Stomach (tissue), 9 donors: ENCODE measurements around the gene LSM11. TPM values are rescaled to one million over a fixed set of nuclear protein-coding genes. Genes with fewer than 3 reads are reported as not detected.
A peak's percentile ranks its signal among the peaks of the same experiment; 100 is the strongest.

Source experiments
- DNase-seq, 2 donors: peaks; one replicate each; pipeline versions ENCODE4 v3.0.0 to v3.0.0-alpha.2; 2013 to 2019
- H3K27ac ChIP-seq, 5 donors: fragments of 200-600 bp in 4 of 5; sonication (generic) in 4 of 5; one replicate each; pipeline ENCODE4 v1.5.1; 2013 to 2019; ENCODE audit warnings: mild to moderate bottlenecking in 1 of 5, moderate library complexity in 1 of 5
- H3K27me3 ChIP-seq, 3 donors: fragments of 200-600 bp; sonication (generic); one replicate each; pipeline ENCODE4 v1.5.1; 2017 to 2019; ENCODE audit warnings: mixed run types in 1 of 3
- H3K36me3 ChIP-seq, 4 donors: fragments of 200-600 bp; sonication (generic); 1 replicate in 3 of 4; 2 replicates in 1 of 4; pipeline ENCODE4 v1.5.1; 2016 to 2019
- H3K4me1 ChIP-seq, 4 donors: fragments of 200-600 bp; sonication (generic); one replicate each; pipeline ENCODE4 v1.5.1; 2016 to 2019
- H3K4me3 ChIP-seq, 4 donors: fragments of 200-600 bp; sonication (generic) in 3 of 4; one replicate each; pipeline ENCODE4 v1.5.1; 2016 to 2019; ENCODE audit warnings: mild to moderate bottlenecking in 1 of 4
- H3K9me3 ChIP-seq, 4 donors: fragments of 200-600 bp; sonication (generic); one replicate each; pipeline ENCODE4 v1.5.1; 2016 to 2019
- EP300 ChIP-seq: sonication (generic); formaldehyde crosslinking; IDR thresholded peaks from one replicate; pipeline ENCODE4 v1.6.1; 2017; ENCODE audit warnings: antibody characterized with exemption
- POLR2A ChIP-seq, 4 donors: fragments of 450-650 bp; IDR thresholded peaks; one replicate each; pipeline ENCODE4 v1.6.1; 2016; ENCODE audit warnings: antibody characterized with exemption in 4 of 4, control low read depth in 2 of 4, mild to moderate bottlenecking in 1 of 4, moderate library complexity in 1 of 4
- POLR2AphosphoS5 ChIP-seq, 3 donors: sonication (generic); formaldehyde crosslinking; IDR thresholded peaks; one replicate each; pipeline ENCODE4 v1.6.1; 2016; ENCODE audit warnings: antibody characterized with exemption in 3 of 3
- WGBS, 5 donors: extraction: QIAGEN DNeasy Blood & Tissue Kit in 3 of 5; methylation state at CpG; one replicate each; pipeline versions ENCODE4 v1.1.5 to v1.1.7; 2013 to 2018; 5-methylcytosine and 5-hydroxymethylcytosine counted together
- intact Hi-C: fragments of 100-400 bp; cut with DNase I; formaldehyde crosslinking; loops from one replicate; pipeline ENCODE4 v1.15.1; 2023; ENCODE audit warnings: low total_unique reads
- polyA plus RNA-seq, 3 donors: library from polyadenylated mRNA; stranded (reverse); fragments of 200-250 nt; gene quantifications; one replicate each; pipeline ENCODE4 v1.2.3, GENCODE V29; 2013
- total RNA-seq, 5 donors: library from RNA; depleted of rRNA; stranded (reverse); fragments of >200 nt; gene quantifications; one replicate each; pipeline versions ENCODE4 v1.1.0 to v1.2.3, GENCODE V29; 2014 to 2016
- TF ChIP-seq, protein P1 (sequence below), 7 experiments: fragments of 450-650 bp in 4 of 7; fragments of 200-600 bp in 3 of 7; sonication (generic) in 3 of 7; IDR thresholded peaks; one replicate each; pipeline ENCODE4 v1.5.1; 2016 to 2019; ENCODE audit warnings: antibody characterized with exemption in 7 of 7, control low read depth in 2 of 7, mild to moderate bottlenecking in 1 of 7
- donor health status: healthy with polysubstance abuse.
- donor health status: Bipolar disorder and iron deficiency.
- donor health status: healthy.

LSM11 gene
- total and polyA plus RNA-seq, 8 donors: 0.46 to 10.3 (median 1.6) TPM

DNA sequence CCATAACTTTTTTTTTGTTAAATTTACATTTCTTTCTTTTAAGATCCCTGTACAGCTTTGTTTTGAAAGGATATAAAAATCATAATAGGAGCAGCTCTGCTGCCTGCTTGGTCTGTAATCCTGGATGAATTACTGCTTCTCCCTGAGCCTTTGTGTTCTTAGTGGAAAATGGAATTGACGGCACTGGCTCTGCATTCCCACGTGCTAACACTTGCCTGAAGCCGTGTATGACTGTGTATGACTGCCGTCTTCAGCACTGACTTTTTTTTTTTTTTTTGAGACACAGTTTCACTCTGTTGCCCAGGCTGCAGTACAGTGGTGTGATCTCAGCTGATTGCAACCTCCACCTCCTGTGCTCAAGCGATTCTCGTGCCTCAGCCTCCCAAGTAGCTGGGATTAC, 7.5 kb upstream of the LSM11 start:
- no peaks in the 10 kb centered on the region for H3K27me3 ChIP-seq
- peaks cover 0 to 25% (median 10%) of the 10 kb centered on the region in 4 donors for H3K4me1 ChIP-seq
- H3K4me3 ChIP-seq: no peak overlapping the region
- DNase-seq: no peak
- no peaks in the 10 kb centered on the region for H3K9me3 ChIP-seq
- H3K36me3 ChIP-seq: peaks cover 7 to 76% (median 69%) of the 10 kb centered on the region in 4 donors
- intact Hi-C loops: no loop called here
- TF ChIP-seq POLR2AphosphoS5 (IDR thresholded peaks at IDR 0.05): no peak
- TF ChIP-seq, protein P1, sequence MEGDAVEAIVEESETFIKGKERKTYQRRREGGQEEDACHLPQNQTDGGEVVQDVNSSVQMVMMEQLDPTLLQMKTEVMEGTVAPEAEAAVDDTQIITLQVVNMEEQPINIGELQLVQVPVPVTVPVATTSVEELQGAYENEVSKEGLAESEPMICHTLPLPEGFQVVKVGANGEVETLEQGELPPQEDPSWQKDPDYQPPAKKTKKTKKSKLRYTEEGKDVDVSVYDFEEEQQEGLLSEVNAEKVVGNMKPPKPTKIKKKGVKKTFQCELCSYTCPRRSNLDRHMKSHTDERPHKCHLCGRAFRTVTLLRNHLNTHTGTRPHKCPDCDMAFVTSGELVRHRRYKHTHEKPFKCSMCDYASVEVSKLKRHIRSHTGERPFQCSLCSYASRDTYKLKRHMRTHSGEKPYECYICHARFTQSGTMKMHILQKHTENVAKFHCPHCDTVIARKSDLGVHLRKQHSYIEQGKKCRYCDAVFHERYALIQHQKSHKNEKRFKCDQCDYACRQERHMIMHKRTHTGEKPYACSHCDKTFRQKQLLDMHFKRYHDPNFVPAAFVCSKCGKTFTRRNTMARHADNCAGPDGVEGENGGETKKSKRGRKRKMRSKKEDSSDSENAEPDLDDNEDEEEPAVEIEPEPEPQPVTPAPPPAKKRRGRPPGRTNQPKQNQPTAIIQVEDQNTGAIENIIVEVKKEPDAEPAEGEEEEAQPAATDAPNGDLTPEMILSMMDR (IDR thresholded peaks at IDR 0.05): no peak
- TF ChIP-seq POLR2A (IDR thresholded peaks at IDR 0.05): no peak
- no peak for TF ChIP-seq EP300
- 84 to 92% (median 89%) methylated on average over 6 of the region's 6 CpGs for WGBS, 5 donors
- no peak overlapping the region for H3K27ac ChIP-seq

GRCh38 chr5:157739388-157740228, 3.9 kb upstream of the LSM11 start:
- no peak for DNase-seq
- no peaks in the 10 kb centered on the region for H3K27me3 ChIP-seq
- 84 to 89% (median 87%) methylated on average over 12 of the region's 12 CpGs for WGBS, 5 donors
- H3K4me1 ChIP-seq: peaks cover 1 to 12% (median 12%) of the 10 kb centered on the region in 4 donors
- peaks cover 0 to 57% (median 52%) of the 10 kb centered on the region in 4 donors for H3K36me3 ChIP-seq
- TF ChIP-seq EP300 (no peak), POLR2A (IDR thresholded peaks at IDR 0.05) (no peak)
- TF ChIP-seq, protein P1 (IDR thresholded peaks at IDR 0.05): no peak
- H3K4me3 ChIP-seq: no peak overlapping the region
- H3K27ac ChIP-seq: no peak overlapping the region
- H3K9me3 ChIP-seq: no peaks in the 10 kb centered on the region
- intact Hi-C loops: no loop called here

DNA sequence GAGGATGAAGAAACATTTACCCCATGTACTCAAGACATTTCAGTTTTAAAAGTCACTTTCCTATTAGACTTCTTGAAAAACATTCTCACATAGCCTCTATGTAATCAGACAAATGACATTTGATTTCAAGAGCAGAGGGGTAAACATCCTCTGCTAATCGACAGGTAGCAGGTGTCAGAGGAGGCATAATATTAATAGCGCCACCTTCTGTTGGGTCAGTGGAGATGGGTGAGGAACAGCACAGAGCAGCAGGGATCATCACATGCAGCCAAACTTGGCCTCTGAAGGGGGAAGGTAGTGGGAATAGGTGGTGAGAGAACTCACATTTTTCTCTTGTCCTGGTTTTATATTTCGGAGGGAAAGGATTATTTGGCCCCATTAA, 3.3 kb upstream of the LSM11 start:
- intact Hi-C loops: no loop called here
- no peak overlapping the region for H3K4me3 ChIP-seq
- peak in 1 of 2 donors; percentile 32 for DNase-seq
- TF ChIP-seq POLR2A (IDR thresholded peaks at IDR 0.05) (no peak), POLR2AphosphoS5 (IDR thresholded peaks at IDR 0.05) (no peak), EP300 (no peak)
- TF ChIP-seq, protein P1 (IDR thresholded peaks at IDR 0.05): peak in 5 of 7 experiments; percentile 7 to 27 (median 22)
- no peak overlapping the region for H3K27ac ChIP-seq
- peaks cover 0 to 50% (median 47%) of the 10 kb centered on the region in 4 donors for H3K36me3 ChIP-seq
- H3K4me1 ChIP-seq: peaks cover 7 to 18% (median 18%) of the 10 kb centered on the region in 4 donors
- no peaks in the 10 kb centered on the region for H3K27me3 ChIP-seq
- no peaks in the 10 kb centered on the region for H3K9me3 ChIP-seq
- WGBS, 5 donors: 44 to 56% (median 50%) methylated on average over 3 of the region's 3 CpGs

GRCh38 chr5:157741131-157741530, 2.4 kb upstream of the LSM11 start:
- intact Hi-C loops: no loop called here
- TF ChIP-seq POLR2AphosphoS5 (IDR thresholded peaks at IDR 0.05) (no peak), EP300 (no peak), POLR2A (IDR thresholded peaks at IDR 0.05) (no peak)
- TF ChIP-seq, protein P1 (IDR thresholded peaks at IDR 0.05): no peak
- Histone ChIP-seq H3K4me3 (no peak overlapping the region), H3K4me1 (peaks cover 8 to 27% (median 22%) of the 10 kb centered on the region in 4 donors), H3K27me3 (no peaks in the 10 kb centered on the region), H3K9me3 (no peaks in the 10 kb centered on the region), H3K36me3 (peaks cover 0 to 41% (median 38%) of the 10 kb centered on the region in 4 donors), H3K27ac (no peak overlapping the region)
- WGBS, 5 donors: 74 to 86% (median 80%) methylated on average over 4 of the region's 4 CpGs
- no peak for DNase-seq
